ENCODE results near the gene CARD14. TPM values are rescaled to one million over a fixed set of nuclear protein-coding genes. Genes with fewer than 3 reads are reported as not detected.
"Not testable (repeated sequence)": the region's sequence is repeated elsewhere in the genome, so short reads cannot be mapped to it uniquely, and the experiment has no call there.

CARD14 gene
- total and polyA plus RNA-seq, 5 donors from 2014 or later, result 0.12 to 0.48 TPM; not detected in 3

- Histone ChIP-seq H3K36me3 (ENCODE audit: control insufficient read depth, insufficient read depth, low read length) (no peaks in the 10 kb centered on the region), H3K4me3 (ENCODE audit: low read depth, low read length) (no peak overlapping the region), H3K27me3 (ENCODE audit: control insufficient read depth, insufficient read depth, low read length) (no peaks in the 10 kb centered on the region), H3K27ac (ENCODE audit: insufficient read depth, low read length, poor library complexity, severe bottlenecking) (no peak overlapping the region), H3K9me3 (ENCODE audit: control insufficient read depth in 2 of 2, low read length in 2 of 2) (no peaks in the 10 kb centered on the region), H3K4me1 (ENCODE audit: control insufficient read depth, insufficient read depth, low read length, poor library complexity, severe bottlenecking) (no peaks in the 10 kb centered on the region)
- Mint-ChIP-seq H3K4me1 (peaks cover 0 to 5% (median 1%) of the 10 kb centered on the region in 4 donors), H3K27ac (no peak overlapping the region), H3K27me3 (no peaks in the 10 kb centered on the region), H3K9me3 (peaks cover 0 to 2% (median 0%) of the 10 kb centered on the region in 7 donors), H3K36me3 (no peaks in the 10 kb centered on the region), H3K4me3 (no peak overlapping the region)
- DNase-seq (no peak), ATAC-seq (ENCODE audit: low read depth in 2 of 2) (no peak)
These were observed 28.4 kb downstream of the CARD14 start for GRCh38 chr17:80198144-80198661.

GRCh38 chr17:80199295-80199694 is 29.5 kb downstream of the CARD14 start:
- H3K27me3 Mint-ChIP-seq; H3K4me1 Mint-ChIP-seq; DNase-seq; H3K36me3 Mint-ChIP-seq; H3K27me3 ChIP-seq (ENCODE audit: control insufficient read depth, insufficient read depth, low read length); H3K27ac Mint-ChIP-seq; H3K9me3 ChIP-seq (ENCODE audit: control insufficient read depth in 2 of 2, low read length in 2 of 2); H3K27ac ChIP-seq (ENCODE audit: insufficient read depth, low read length, poor library complexity, severe bottlenecking); ATAC-seq (ENCODE audit: low read depth in 2 of 2); H3K9me3 Mint-ChIP-seq; H3K36me3 ChIP-seq (ENCODE audit: control insufficient read depth, insufficient read depth, low read length); H3K4me3 Mint-ChIP-seq; H3K4me3 ChIP-seq (ENCODE audit: low read depth, low read length); H3K4me1 ChIP-seq (ENCODE audit: control insufficient read depth, insufficient read depth, low read length, poor library complexity, severe bottlenecking): not testable (repeated sequence)

- Mint-ChIP-seq H3K4me3 (no peak overlapping the region), H3K36me3 (no peaks in the 10 kb centered on the region), H3K9me3 (no peaks in the 10 kb centered on the region), H3K4me1 (no peaks in the 10 kb centered on the region), H3K27me3 (no peaks in the 10 kb centered on the region), H3K27ac (no peak overlapping the region)
- no peak overlapping the region for H3K4me3 ChIP-seq (ENCODE audit: low read depth, low read length)
- no peaks in the 10 kb centered on the region for H3K27me3 ChIP-seq (ENCODE audit: control insufficient read depth, insufficient read depth, low read length)
- no peaks in the 10 kb centered on the region for H3K9me3 ChIP-seq (ENCODE audit: control insufficient read depth in 2 of 2, low read length in 2 of 2)
- no peak overlapping the region for H3K27ac ChIP-seq (ENCODE audit: insufficient read depth, low read length, poor library complexity, severe bottlenecking)
- no peaks in the 10 kb centered on the region for H3K36me3 ChIP-seq (ENCODE audit: control insufficient read depth, insufficient read depth, low read length)
- no peak for ATAC-seq (ENCODE audit: low read depth in 2 of 2)
- H3K4me1 ChIP-seq (ENCODE audit: control insufficient read depth, insufficient read depth, low read length, poor library complexity, severe bottlenecking), result no peaks in the 10 kb centered on the region
- DNase-seq, result no peak
These were observed 31.6 kb downstream of the CARD14 start for GRCh38 chr17:80201446-80201845.

DNA sequence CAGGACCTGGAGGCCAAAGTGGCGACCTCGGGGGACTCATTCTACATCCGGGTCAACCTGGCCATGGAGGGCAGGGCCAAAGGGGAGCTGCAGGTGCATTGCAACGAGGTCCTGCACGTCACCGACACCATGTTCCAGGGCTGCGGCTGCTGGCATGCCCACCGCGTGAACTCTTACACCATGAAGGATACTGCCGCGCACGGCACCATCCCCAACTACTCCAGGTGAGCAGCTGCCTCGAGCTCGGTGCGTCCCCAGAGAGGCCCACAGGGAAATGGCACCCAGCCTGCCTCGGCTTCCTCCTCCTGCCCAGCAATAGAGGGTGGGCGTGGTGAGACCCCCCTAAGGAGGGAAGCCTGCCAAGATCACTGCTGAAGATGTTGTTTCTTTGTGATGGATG is 32.4 kb downstream of the CARD14 start:
- H3K27ac Mint-ChIP-seq, result peak overlapping the region in 1 of 3 donors; percentile 18
- ATAC-seq (ENCODE audit: low read depth in 2 of 2), result no peak

DNA sequence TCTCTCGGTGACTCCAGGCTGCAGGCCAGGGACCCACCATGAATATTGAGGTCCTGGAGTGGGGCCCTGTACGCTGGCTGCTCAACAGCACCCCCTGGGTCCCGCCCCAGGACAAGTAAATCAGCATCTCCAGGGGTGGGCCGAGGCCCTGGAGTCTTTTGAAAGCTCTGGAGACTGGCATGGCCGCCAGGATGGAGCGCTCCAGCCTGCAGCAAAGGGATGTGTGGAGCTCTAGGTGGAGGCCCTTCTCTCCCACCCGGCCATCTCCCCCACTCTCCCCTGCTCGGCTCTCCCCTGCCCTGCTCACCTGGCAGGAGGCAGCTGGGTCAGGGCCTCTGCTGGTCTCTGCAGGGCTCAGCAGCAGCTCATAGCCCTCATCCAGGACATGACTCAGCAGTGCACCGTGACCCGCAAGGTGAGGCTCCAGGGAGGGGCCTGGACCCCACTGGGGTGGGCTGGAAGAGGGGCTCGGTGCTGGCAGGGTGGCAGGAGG is 33.7 kb downstream of the CARD14 start:
- no peaks in the 10 kb centered on the region for H3K9me3 ChIP-seq (ENCODE audit: control insufficient read depth in 2 of 2, low read length in 2 of 2)
- Mint-ChIP-seq H3K27ac (no peak overlapping the region), H3K9me3 (no peaks in the 10 kb centered on the region), H3K27me3 (no peaks in the 10 kb centered on the region), H3K4me1 (no peaks in the 10 kb centered on the region), H3K4me3 (no peak overlapping the region), H3K36me3 (no peaks in the 10 kb centered on the region)
- DNase-seq, result no peak
- ATAC-seq (ENCODE audit: low read depth in 2 of 2), result no peak
- no peaks in the 10 kb centered on the region for H3K36me3 ChIP-seq (ENCODE audit: control insufficient read depth, insufficient read depth, low read length)
- H3K27me3 ChIP-seq (ENCODE audit: control insufficient read depth, insufficient read depth, low read length), result no peaks in the 10 kb centered on the region
- H3K27ac ChIP-seq (ENCODE audit: insufficient read depth, low read length, poor library complexity, severe bottlenecking), result no peak overlapping the region
- no peak overlapping the region for H3K4me3 ChIP-seq (ENCODE audit: low read depth, low read length)
- no peaks in the 10 kb centered on the region for H3K4me1 ChIP-seq (ENCODE audit: control insufficient read depth, insufficient read depth, low read length, poor library complexity, severe bottlenecking)

More for the DNA sequence above, 32.4 kb downstream of the CARD14 start:
- Histone ChIP-seq H3K4me1 (ENCODE audit: control insufficient read depth, insufficient read depth, low read length, poor library complexity, severe bottlenecking) (no peaks in the 10 kb centered on the region), H3K36me3 (ENCODE audit: control insufficient read depth, insufficient read depth, low read length) (no peaks in the 10 kb centered on the region), H3K27me3 (ENCODE audit: control insufficient read depth, insufficient read depth, low read length) (no peaks in the 10 kb centered on the region), H3K27ac (ENCODE audit: insufficient read depth, low read length, poor library complexity, severe bottlenecking) (no peak overlapping the region), H3K9me3 (ENCODE audit: control insufficient read depth in 2 of 2, low read length in 2 of 2) (no peaks in the 10 kb centered on the region), H3K4me3 (ENCODE audit: low read depth, low read length) (no peak overlapping the region)
- H3K4me1 Mint-ChIP-seq, result no peaks in the 10 kb centered on the region
- H3K4me3 Mint-ChIP-seq, result peak overlapping the region in 1 of 4 donors; percentile 28
- no peaks in the 10 kb centered on the region for H3K27me3 Mint-ChIP-seq
- H3K9me3 Mint-ChIP-seq, result no peaks in the 10 kb centered on the region
- DNase-seq, result no peak
- no peaks in the 10 kb centered on the region for H3K36me3 Mint-ChIP-seq

DNA sequence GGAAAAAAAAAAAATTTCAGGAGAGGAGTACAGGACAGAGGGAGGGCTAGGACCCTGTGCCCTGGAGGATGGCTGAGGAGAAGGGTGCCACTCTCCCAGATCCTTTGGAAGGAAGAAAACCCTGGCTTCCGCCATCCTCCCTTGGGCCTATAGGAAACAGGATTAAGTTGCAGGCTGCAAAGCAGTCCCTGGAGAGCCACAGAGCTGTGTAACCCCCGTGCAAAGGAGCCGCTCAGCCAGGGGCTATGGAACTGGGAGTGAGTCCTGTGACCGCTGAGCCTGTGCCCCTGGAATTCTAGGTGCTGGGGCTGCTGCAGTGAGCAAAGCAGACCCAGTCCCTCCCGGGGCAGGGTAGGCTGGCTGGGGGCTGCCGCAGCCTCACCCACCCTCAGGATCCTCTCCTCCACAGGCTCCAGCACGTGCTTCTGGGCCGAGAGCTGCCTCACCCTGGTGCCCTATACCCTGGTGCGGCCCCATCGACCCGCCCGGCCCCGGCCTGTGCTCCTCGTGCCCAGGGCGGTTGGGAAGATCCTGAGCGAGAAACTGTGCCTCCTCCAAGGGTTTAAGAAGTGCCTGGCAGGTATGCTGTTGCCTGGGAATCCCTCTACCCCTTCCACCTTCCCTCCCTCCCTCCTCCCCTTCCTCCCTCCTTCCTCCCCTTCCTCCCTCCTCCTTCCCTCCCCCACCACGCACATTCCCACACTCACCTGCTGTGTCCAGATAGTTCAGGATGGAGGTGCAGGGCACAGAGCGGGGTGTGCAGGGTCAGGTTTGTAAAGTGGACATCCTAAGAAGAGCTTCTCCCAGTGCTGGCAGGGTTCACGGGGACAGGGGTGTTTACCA is 35.0 kb downstream of the CARD14 start:
- Mint-ChIP-seq H3K4me3 (no peak overlapping the region), H3K36me3 (no peaks in the 10 kb centered on the region), H3K27ac (no peak overlapping the region), H3K4me1 (no peaks in the 10 kb centered on the region), H3K27me3 (no peaks in the 10 kb centered on the region), H3K9me3 (no peaks in the 10 kb centered on the region)
- H3K4me1 ChIP-seq (ENCODE audit: control insufficient read depth, insufficient read depth, low read length, poor library complexity, severe bottlenecking), result no peaks in the 10 kb centered on the region
- peaks cover 7% of the 10 kb centered on the region for H3K36me3 ChIP-seq (ENCODE audit: control insufficient read depth, insufficient read depth, low read length)
- H3K9me3 ChIP-seq (ENCODE audit: control insufficient read depth in 2 of 2, low read length in 2 of 2), result no peaks in the 10 kb centered on the region
- no peak overlapping the region for H3K27ac ChIP-seq (ENCODE audit: insufficient read depth, low read length, poor library complexity, severe bottlenecking)
- DNase-seq (no peak), ATAC-seq (ENCODE audit: low read depth in 2 of 2) (no peak)
- no peak overlapping the region for H3K4me3 ChIP-seq (ENCODE audit: low read depth, low read length)
- H3K27me3 ChIP-seq (ENCODE audit: control insufficient read depth, insufficient read depth, low read length), result no peaks in the 10 kb centered on the region

DNA sequence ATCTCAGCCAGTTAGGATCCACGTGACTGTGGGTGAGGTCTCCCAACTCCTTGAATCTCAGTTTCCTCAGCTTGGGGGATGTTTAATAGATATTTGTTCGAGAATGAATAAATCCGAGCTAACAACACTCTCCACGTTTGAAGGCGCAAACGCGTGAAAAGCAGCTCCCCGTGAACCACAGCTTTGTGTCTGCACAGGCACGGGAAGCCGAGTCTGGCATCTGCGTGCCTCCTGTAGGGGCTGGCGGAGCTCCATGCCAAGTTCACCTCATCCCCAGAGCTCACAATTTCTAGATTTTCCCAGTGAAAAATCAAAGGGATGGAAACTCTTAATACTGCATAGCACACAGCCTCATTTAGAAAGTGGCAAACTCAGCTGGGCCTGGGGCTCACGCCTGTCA is 36.0 kb downstream of the CARD14 start:
- peaks cover 5% of the 10 kb centered on the region for H3K36me3 Mint-ChIP-seq
- H3K27ac Mint-ChIP-seq, result no peak overlapping the region
- no peak for ATAC-seq (ENCODE audit: low read depth in 2 of 2)
- H3K4me3 Mint-ChIP-seq, result no peak overlapping the region
- Histone ChIP-seq H3K27ac (ENCODE audit: insufficient read depth, low read length, poor library complexity, severe bottlenecking) (no peak overlapping the region), H3K9me3 (ENCODE audit: control insufficient read depth in 2 of 2, low read length in 2 of 2) (no peaks in the 10 kb centered on the region), H3K4me3 (ENCODE audit: low read depth, low read length) (no peak overlapping the region), H3K4me1 (ENCODE audit: control insufficient read depth, insufficient read depth, low read length, poor library complexity, severe bottlenecking) (no peaks in the 10 kb centered on the region), H3K27me3 (ENCODE audit: control insufficient read depth, insufficient read depth, low read length) (no peaks in the 10 kb centered on the region), H3K36me3 (ENCODE audit: control insufficient read depth, insufficient read depth, low read length) (peaks cover 16% of the 10 kb centered on the region)
- H3K4me1 Mint-ChIP-seq, result no peaks in the 10 kb centered on the region
- H3K27me3 Mint-ChIP-seq, result no peaks in the 10 kb centered on the region
- H3K9me3 Mint-ChIP-seq, result no peaks in the 10 kb centered on the region
- DNase-seq, result no peak

DNA sequence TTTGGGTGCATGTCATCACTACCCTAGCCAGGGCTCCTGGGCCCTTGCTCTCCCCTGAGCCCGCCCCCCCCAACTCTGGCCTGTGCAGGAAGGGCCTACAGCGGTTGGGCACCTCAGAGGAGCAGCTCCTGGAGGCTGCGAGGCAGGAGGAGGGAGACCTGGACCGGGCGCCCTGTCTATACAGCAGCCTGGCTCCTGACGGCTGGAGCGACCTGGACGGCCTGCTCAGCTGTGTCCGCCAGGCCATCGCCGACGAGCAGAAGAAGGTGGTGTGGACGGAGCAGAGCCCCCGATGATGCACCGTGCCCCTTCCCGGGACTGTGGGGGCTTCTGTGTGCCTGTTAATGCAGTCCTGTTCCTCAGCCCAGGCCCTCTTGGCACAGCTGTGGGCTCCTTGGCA is 38.2 kb downstream of the CARD14 start:
- no peaks in the 10 kb centered on the region for H3K9me3 ChIP-seq (ENCODE audit: control insufficient read depth in 2 of 2, low read length in 2 of 2)
- Mint-ChIP-seq H3K9me3 (no peaks in the 10 kb centered on the region), H3K4me1 (no peaks in the 10 kb centered on the region), H3K4me3 (no peak overlapping the region), H3K27me3 (no peaks in the 10 kb centered on the region), H3K27ac (no peak overlapping the region), H3K36me3 (peaks cover 12% of the 10 kb centered on the region)
- H3K4me1 ChIP-seq (ENCODE audit: control insufficient read depth, insufficient read depth, low read length, poor library complexity, severe bottlenecking), result no peaks in the 10 kb centered on the region
- H3K27me3 ChIP-seq (ENCODE audit: control insufficient read depth, insufficient read depth, low read length), result no peaks in the 10 kb centered on the region
- no peak overlapping the region for H3K27ac ChIP-seq (ENCODE audit: insufficient read depth, low read length, poor library complexity, severe bottlenecking)
- H3K36me3 ChIP-seq (ENCODE audit: control insufficient read depth, insufficient read depth, low read length), result peaks cover 32% of the 10 kb centered on the region
- DNase-seq, result no peak
- ATAC-seq (ENCODE audit: low read depth in 2 of 2), result no peak
- H3K4me3 ChIP-seq (ENCODE audit: low read depth, low read length), result no peak overlapping the region

Data from CD4-positive, CD25-positive, alpha-beta regulatory T cell (primary cell).